ENCODE data around the gene PJA2. TPM values are rescaled to one million over a fixed set of nuclear protein-coding genes. Genes with fewer than 3 reads are reported as not detected.

PJA2 gene
- total and polyA plus RNA-seq, 9 of the 15 experiments (the other 6 are each of a cell fraction or from before 2014, with no cell fraction given), result 25.1 to 82.1 (median 50.1) TPM

GRCh38 chr5:109410389-109411148 lies 795 bp upstream of the PJA2 start (continued):
- TF ChIP-seq HMGXB4 (CRISPR knock-in tag; IDR thresholded peaks at IDR 0.05) (peak; percentile 84; the same call in 1 of the 2 replicates), TAL1 (IDR thresholded peaks at IDR 0.05) (no peak), KLF1 (tag; IDR thresholded peaks at IDR 0.05) (0 out of 2 replicates have a peak, but pooled peaks have one; percentile 23), CBFA2T2 (conservative IDR thresholded peaks at IDR 0.05) (no peak), PYGO2 (tag; IDR thresholded peaks at IDR 0.05) (peak; percentile 65; the same call in 1 of the 2 replicates), HDAC3 (IDR thresholded peaks at IDR 0.05; ENCODE audit: borderline replicate concordance, partially characterized antibody) (peak; percentile 30), PRPF4 (IDR thresholded peaks at IDR 0.05; ENCODE audit: insufficient read depth, low read depth, low read length, poor library complexity, severe bottlenecking) (no peak)
